ENCODE data around the gene RHOH. TPM values are rescaled to one million over a fixed set of nuclear protein-coding genes. Genes with fewer than 3 reads are reported as not detected.
A peak's percentile ranks its signal among the peaks of the same experiment; 100 is the strongest.

RHOH gene
- total RNA-seq, 2 donors from 2014 or later, result 2.9 to 7.9 TPM

DNA sequence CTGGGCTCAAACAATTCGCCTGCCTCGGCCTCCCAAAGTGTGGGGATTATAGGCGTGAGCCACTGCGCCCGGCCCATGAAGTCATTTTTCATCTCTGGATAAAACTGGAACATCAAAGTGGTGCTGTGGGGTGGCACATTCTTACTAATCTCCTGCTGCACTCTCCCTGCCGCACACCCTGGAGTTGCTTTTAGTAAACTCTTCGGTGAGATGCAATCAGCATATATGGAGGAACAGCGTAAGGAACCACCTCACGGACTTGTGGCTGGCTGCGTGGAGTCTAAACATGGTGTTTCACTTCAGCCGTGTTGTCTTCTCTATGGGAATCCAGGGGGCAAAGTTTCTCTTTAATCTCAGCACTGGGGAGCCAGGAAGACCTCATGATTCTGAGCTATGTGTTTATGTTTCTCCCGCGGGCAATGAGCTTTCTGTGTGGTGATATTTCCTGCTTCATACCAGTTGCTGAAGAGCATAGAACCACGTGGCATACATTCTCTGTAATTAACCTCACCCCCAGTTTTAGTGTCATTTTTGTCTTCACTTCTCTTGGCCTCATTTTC is 2.1 kb upstream of the RHOH start:
- Histone ChIP-seq H3K4me3 (no peak overlapping the region), H3K27ac (no peak overlapping the region), H3K36me3 (replicated peaks in 1 of 2; ENCODE audit: insufficient read depth in 1 of 2, low read depth in 2 of 2) (no peaks in the 10 kb centered on the region), H3K4me1 (peaks cover 9% of the 10 kb centered on the region), H3K27me3 (no peaks in the 10 kb centered on the region), H3K9me3 (no peaks in the 10 kb centered on the region)
- 71 to 72% methylated on average over 14 of the region's 14 CpGs for WGBS, 2 donors
- no peak for ATAC-seq
- no peak for DNase-seq
- intact Hi-C loops (cut with DNase I), result no loop called here
- TF ChIP-seq POLR2A (IDR thresholded peaks at IDR 0.05) (no peak), CTCF (IDR thresholded peaks at IDR 0.05) (no peak)

DNA sequence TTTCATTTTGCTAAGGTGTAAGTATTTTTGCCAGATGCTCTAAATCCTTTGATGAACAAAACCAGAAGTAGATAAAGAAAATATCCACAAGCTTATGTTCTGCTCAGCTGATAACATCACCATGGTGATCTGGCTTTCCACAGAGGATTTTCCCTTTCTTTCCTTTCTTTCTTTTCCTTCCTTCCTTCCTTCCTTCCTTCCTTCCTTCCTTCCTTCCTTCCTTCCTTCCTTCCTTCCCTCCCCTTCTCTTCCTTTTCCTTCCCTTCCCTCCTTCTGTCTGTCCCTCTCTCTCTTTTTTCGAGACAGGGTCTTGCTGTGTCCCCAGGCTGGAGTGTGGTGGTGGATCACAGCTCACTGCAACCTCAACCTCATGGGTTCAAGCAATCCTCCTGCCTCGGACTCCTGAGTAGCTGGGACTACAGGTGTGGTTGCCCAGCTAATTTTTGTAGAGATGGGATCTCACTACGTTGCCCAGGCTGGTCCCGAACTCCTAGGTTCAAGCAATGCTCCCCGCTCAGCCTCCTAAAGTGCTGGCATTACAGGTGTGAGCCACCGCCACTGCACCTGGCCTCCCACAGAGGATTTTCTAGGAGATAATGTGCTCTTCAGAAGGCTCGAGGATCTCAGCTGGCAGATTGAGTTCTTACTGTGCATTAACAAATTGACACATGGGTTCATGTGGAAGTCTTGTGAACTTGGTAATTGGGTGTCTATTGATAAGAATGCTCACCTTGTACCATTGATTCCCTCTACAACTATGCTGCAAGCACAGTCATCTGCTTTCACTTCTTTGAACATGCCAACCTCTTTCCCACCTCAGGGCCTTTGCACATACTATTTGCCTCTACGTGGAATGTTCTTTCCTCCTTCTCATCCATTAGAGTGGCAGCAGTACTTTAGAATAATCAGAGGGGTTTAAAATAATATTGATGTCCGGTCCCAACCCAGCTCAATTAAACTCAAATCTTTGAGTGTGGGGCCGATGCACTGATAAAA is 1.4 kb upstream of the RHOH start:
- H3K9me3 ChIP-seq, result no peaks in the 10 kb centered on the region
- DNase-seq, result no peak
- WGBS, 2 donors, result 91 to 92% methylated on average over 8 to 10 of the region's 10 CpGs
- H3K4me3 ChIP-seq, result no peak overlapping the region
- no peak overlapping the region for H3K27ac ChIP-seq
- H3K27me3 ChIP-seq, result no peaks in the 10 kb centered on the region
- H3K4me1 ChIP-seq, result peaks cover 9% of the 10 kb centered on the region
- no peak for TF ChIP-seq CTCF (IDR thresholded peaks at IDR 0.05)
- intact Hi-C loops (cut with DNase I), result no loop called here
- H3K36me3 ChIP-seq (replicated peaks in 1 of 2; ENCODE audit: insufficient read depth in 1 of 2, low read depth in 2 of 2), result no peaks in the 10 kb centered on the region
- no peak for ATAC-seq

DNA sequence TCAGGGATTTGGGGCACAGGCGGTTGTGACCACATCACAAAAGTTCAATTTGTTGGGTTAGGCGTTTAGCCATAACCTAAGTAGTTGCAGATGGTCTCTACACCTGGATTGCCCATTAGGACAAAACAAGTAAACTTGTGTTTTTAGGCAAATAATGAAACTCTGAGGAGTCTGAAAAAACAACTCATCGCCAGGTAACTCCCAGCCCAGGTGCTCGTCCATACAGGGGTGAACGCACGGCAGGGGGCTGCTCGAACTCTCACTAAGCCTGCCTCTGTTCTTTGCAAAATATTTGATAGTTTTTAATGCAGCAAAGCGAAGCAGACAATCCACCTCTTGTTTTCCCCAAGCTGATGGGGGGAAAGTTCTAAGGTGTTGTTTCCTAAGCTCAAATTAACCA is 559 bp upstream of the RHOH start:
- Histone ChIP-seq H3K4me1 (peaks cover 6% of the 10 kb centered on the region), H3K27ac (no peak overlapping the region), H3K27me3 (no peaks in the 10 kb centered on the region), H3K4me3 (no peak overlapping the region), H3K36me3 (replicated peaks in 1 of 2; ENCODE audit: insufficient read depth in 1 of 2, low read depth in 2 of 2) (no peaks in the 10 kb centered on the region), H3K9me3 (no peaks in the 10 kb centered on the region)
- intact Hi-C loops (cut with DNase I), result no loop called here
- DNase-seq (no peak), ATAC-seq (no peak)
- WGBS, 2 donors, result 87 to 93% methylated on average over 8 of the region's 8 CpGs
- TF ChIP-seq CTCF (IDR thresholded peaks at IDR 0.05), result no peak
- TF ChIP-seq POLR2A (IDR thresholded peaks at IDR 0.05), result no peak

GRCh38 chr4:40197879-40198689 is 1.3 kb downstream of the RHOH start:
- intact Hi-C loops (cut with DNase I), result no loop called here
- H3K36me3 ChIP-seq (replicated peaks in 1 of 2; ENCODE audit: insufficient read depth in 1 of 2, low read depth in 2 of 2), result no peaks in the 10 kb centered on the region
- ATAC-seq (no peak), DNase-seq (no peak)
- no peaks in the 10 kb centered on the region for H3K27me3 ChIP-seq
- H3K9me3 ChIP-seq, result no peaks in the 10 kb centered on the region
- 64 to 84% methylated on average over 15 of the region's 15 CpGs for WGBS, 2 donors
- H3K4me1 ChIP-seq, result no peaks in the 10 kb centered on the region
- H3K27ac ChIP-seq, result no peak overlapping the region
- no peak for TF ChIP-seq CTCF (IDR thresholded peaks at IDR 0.05)
- TF ChIP-seq POLR2A (IDR thresholded peaks at IDR 0.05), result peak in 1 of 3 donors; percentile 15
- no peak overlapping the region for H3K4me3 ChIP-seq
